Chondrocyte (in vitro differentiated cells): ENCODE results near the gene PLXNA2. TPM values are rescaled to one million over a fixed set of nuclear protein-coding genes. Genes with fewer than 3 reads are reported as not detected.

Source experiments
- DNase-seq: peaks from one replicate; pipeline ENCODE4 v3.0.0; 2021; ENCODE audit warnings: mixed read lengths, low spot score
- H3K27ac Mint-ChIP-seq: one replicate; pipeline ENCODE4 v1.8.0; 2021; ENCODE audit warnings: mild to moderate bottlenecking, moderate library complexity, mixed read lengths; ENCODE audit not compliant: unreplicated experiment
- H3K27me3 Mint-ChIP-seq: 2 replicates; pipeline ENCODE4 v1.8.0; 2021; ENCODE audit warnings: low read depth, mixed read lengths
- H3K36me3 Mint-ChIP-seq: 2 replicates; pipeline ENCODE4 v1.8.0; 2021; ENCODE audit warnings: low read depth, mixed read lengths
- H3K4me1 Mint-ChIP-seq: 2 replicates; pipeline ENCODE4 v1.8.0; 2021; ENCODE audit warnings: low read depth, mild to moderate bottlenecking, mixed read lengths
- H3K4me3 Mint-ChIP-seq: one replicate; pipeline ENCODE4 v1.8.0; 2021; ENCODE audit warnings: mild to moderate bottlenecking, moderate library complexity, mixed read lengths; ENCODE audit not compliant: unreplicated experiment
- H3K9me3 Mint-ChIP-seq: 2 replicates; pipeline ENCODE4 v1.8.0; 2021; ENCODE audit warnings: low read depth, mixed read lengths
- CTCF ChIP-seq: fragments of 200-600 bp; sonication (generic); IDR thresholded peaks from 2 replicates; pipeline ENCODE4 v1.5.0; 2021; ENCODE audit warnings: antibody characterized with exemption, mild to moderate bottlenecking, moderate library complexity
- total RNA-seq: library from RNA; stranded (reverse); gene quantifications from 3 replicates; pipeline ENCODE4 v1.2.1, GENCODE V29; 2021

The PLXNA2 gene
- total RNA-seq, 1 donor from 2014 or later = 22.0 TPM

GRCh38 chr1:207991583-207992026 lies 252.6 kb downstream of the PLXNA2 start:
- peaks cover 10% of the 10 kb centered on the region for H3K9me3 Mint-ChIP-seq
- no peak overlapping the region for H3K4me3 Mint-ChIP-seq
- peaks cover 12% of the 10 kb centered on the region for H3K27me3 Mint-ChIP-seq
- peaks cover 8% of the 10 kb centered on the region for H3K36me3 Mint-ChIP-seq
- no peak for TF ChIP-seq CTCF
- H3K27ac Mint-ChIP-seq = no peak overlapping the region
- H3K4me1 Mint-ChIP-seq = peaks cover 11% of the 10 kb centered on the region
- no peak for DNase-seq

DNA sequence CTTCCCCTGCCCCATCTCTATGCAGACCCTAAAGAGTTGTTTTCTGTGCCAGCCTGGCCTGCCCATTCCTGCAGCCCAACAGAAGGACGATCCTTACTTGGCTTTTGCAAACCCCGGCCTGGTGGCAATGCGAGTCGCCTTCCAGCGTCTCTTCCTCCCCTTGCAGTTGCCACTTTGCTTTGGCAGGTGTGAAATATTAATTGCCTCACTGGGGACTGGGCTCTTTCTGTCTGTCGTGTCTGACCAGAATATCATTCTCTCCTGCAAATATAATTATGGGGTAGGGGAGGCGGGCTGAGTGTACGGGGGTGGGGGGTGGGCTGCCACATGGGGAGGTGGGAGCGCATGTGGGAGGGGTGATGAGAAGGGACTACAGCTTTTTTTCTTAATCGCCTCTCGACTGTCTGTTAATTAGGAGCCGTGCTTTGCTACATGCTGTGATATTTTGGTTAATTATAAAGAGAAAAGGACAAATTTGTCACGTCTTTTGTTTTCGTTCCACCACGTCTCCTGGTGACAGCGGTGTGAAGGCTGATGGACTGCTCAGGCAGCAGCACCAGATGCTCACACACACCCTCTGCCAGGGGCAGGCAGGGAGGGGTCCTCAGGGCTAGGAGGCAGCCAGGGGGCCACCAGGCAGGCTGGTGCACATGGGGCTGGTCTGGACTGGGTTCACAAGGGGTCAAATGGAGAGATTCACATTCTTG lies 253.2 kb downstream of the PLXNA2 start:
- peaks cover 12% of the 10 kb centered on the region for H3K27me3 Mint-ChIP-seq
- no peak for TF ChIP-seq CTCF
- no peak for DNase-seq
- H3K9me3 Mint-ChIP-seq = peaks cover 10% of the 10 kb centered on the region
- H3K36me3 Mint-ChIP-seq = peaks cover 8% of the 10 kb centered on the region
- H3K27ac Mint-ChIP-seq = no peak overlapping the region
- peaks cover 11% of the 10 kb centered on the region for H3K4me1 Mint-ChIP-seq
- H3K4me3 Mint-ChIP-seq = no peak overlapping the region

DNA sequence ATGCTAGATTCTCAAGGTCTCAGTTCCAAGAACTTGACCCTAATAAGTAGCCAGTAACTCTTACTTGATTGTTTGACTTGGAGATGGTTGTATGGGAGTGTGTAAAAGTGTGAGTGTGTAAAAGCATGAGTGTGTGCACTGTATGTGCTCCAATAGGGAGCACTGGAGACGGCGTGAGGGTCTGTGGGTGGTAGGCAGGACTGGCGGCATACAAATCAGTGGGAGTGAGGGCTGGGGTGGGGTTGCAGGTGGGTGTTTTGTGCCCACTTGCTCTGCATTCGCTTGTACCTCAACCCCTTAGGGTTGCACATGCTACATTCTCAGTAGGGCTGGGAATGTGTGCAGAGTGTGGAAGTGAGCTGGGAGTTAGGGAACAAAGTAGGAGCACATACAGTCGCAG lies 253.7 kb downstream of the PLXNA2 start:
- Mint-ChIP-seq H3K4me3 (no peak overlapping the region), H3K27ac (no peak overlapping the region), H3K9me3 (peaks cover 10% of the 10 kb centered on the region), H3K36me3 (peaks cover 8% of the 10 kb centered on the region), H3K27me3 (peaks cover 12% of the 10 kb centered on the region), H3K4me1 (peaks cover 11% of the 10 kb centered on the region)
- no peak for TF ChIP-seq CTCF
- DNase-seq = no peak

- H3K27ac Mint-ChIP-seq = no peak overlapping the region
- H3K4me1 Mint-ChIP-seq = peaks cover 11% of the 10 kb centered on the region
- TF ChIP-seq CTCF = no peak
- H3K27me3 Mint-ChIP-seq = peaks cover 6% of the 10 kb centered on the region
- no peak overlapping the region for H3K4me3 Mint-ChIP-seq
- H3K36me3 Mint-ChIP-seq = peaks cover 3% of the 10 kb centered on the region
- H3K9me3 Mint-ChIP-seq = peaks cover 4% of the 10 kb centered on the region
- DNase-seq = no peak
These were observed 255.6 kb downstream of the PLXNA2 start for GRCh38 chr1:207988326-207989165.

GRCh38 chr1:207987164-207987563 lies 257.0 kb downstream of the PLXNA2 start:
- no peaks in the 10 kb centered on the region for H3K36me3 Mint-ChIP-seq
- H3K4me1 Mint-ChIP-seq = peaks cover 8% of the 10 kb centered on the region
- no peak overlapping the region for H3K4me3 Mint-ChIP-seq
- no peak for TF ChIP-seq CTCF
- H3K27ac Mint-ChIP-seq = no peak overlapping the region
- no peak for DNase-seq
- H3K27me3 Mint-ChIP-seq = peaks cover 10% of the 10 kb centered on the region
- H3K9me3 Mint-ChIP-seq = no peaks in the 10 kb centered on the region
